ENCODE data around the gene MARCHF9.

MARCHF9 gene

DNA sequence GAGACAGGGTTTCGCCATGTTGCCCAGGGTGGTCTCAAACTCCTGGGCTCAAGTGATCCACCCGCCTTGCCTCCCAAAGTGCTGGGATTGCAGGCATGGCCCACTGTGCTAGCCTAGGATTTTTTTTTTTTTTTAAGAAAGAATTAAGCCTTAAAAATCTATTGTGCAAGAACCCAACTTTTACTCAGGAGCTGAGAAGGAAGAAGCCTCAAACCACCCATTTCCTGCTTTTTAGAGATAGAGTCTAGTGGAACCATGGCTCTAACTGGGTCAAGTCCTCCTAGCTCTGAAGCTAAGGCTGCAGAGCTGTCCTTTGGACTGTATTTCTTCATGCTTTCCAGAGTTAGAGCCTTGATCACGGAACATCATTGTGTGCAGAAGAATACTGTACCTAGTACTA, 26.3 kb downstream of the MARCHF9 start:
- TF ChIP-seq TEAD4 (IDR thresholded peaks at IDR 0.05) (no peak), TAF1 (IDR thresholded peaks at IDR 0.05; ENCODE audit: low read depth) (no peak)

DNA sequence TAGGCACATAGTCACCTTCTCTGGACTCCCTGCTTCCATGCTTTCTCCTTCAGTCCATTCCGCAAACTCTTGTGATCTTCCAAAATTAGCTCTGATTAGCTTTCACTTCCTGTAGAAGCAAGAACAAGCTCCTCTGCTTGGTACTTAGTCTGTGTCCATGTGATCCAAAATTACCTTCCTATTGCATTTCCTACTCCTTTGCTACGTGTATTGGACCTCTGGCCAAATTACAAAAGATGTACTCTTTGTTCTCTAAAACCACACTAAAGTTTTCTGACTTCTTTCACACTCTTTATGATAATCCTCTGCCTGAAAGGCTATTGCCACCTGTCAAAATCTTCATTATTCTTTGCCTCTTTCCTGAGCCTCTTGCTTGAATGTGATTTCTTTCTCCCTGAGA, 26.9 kb downstream of the MARCHF9 start:
- no peak for TF ChIP-seq TCF12 (IDR thresholded peaks at IDR 0.05; ENCODE audit: low read depth)
- no peak for TF ChIP-seq EP300 (IDR thresholded peaks at IDR 0.05; ENCODE audit: borderline replicate concordance)
- no peak for TF ChIP-seq CEBPB (IDR thresholded peaks at IDR 0.05)
- TF ChIP-seq, protein P1, sequence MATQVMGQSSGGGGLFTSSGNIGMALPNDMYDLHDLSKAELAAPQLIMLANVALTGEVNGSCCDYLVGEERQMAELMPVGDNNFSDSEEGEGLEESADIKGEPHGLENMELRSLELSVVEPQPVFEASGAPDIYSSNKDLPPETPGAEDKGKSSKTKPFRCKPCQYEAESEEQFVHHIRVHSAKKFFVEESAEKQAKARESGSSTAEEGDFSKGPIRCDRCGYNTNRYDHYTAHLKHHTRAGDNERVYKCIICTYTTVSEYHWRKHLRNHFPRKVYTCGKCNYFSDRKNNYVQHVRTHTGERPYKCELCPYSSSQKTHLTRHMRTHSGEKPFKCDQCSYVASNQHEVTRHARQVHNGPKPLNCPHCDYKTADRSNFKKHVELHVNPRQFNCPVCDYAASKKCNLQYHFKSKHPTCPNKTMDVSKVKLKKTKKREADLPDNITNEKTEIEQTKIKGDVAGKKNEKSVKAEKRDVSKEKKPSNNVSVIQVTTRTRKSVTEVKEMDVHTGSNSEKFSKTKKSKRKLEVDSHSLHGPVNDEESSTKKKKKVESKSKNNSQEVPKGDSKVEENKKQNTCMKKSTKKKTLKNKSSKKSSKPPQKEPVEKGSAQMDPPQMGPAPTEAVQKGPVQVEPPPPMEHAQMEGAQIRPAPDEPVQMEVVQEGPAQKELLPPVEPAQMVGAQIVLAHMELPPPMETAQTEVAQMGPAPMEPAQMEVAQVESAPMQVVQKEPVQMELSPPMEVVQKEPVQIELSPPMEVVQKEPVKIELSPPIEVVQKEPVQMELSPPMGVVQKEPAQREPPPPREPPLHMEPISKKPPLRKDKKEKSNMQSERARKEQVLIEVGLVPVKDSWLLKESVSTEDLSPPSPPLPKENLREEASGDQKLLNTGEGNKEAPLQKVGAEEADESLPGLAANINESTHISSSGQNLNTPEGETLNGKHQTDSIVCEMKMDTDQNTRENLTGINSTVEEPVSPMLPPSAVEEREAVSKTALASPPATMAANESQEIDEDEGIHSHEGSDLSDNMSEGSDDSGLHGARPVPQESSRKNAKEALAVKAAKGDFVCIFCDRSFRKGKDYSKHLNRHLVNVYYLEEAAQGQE (IDR thresholded peaks at IDR 0.05; ENCODE audit: low read depth) = no peak
- TF ChIP-seq, protein P2, sequence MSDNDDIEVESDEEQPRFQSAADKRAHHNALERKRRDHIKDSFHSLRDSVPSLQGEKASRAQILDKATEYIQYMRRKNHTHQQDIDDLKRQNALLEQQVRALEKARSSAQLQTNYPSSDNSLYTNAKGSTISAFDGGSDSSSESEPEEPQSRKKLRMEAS (IDR thresholded peaks at IDR 0.05) = no peak
- no peak for TF ChIP-seq RAD21 (IDR thresholded peaks at IDR 0.05; ENCODE audit: low read depth)
- TF ChIP-seq NFIC (IDR thresholded peaks at IDR 0.05) = no peak
- TF ChIP-seq TEAD4 (IDR thresholded peaks at IDR 0.05) = no peak
- TF ChIP-seq EGR1 (IDR thresholded peaks at IDR 0.05) = no peak
- TF ChIP-seq FOXM1 (IDR thresholded peaks at IDR 0.05; ENCODE audit: borderline replicate concordance, low read depth) = no peak
- TF ChIP-seq YY1 (IDR thresholded peaks at IDR 0.05; ENCODE audit: low read depth) = no peak
- TF ChIP-seq, protein P3, sequence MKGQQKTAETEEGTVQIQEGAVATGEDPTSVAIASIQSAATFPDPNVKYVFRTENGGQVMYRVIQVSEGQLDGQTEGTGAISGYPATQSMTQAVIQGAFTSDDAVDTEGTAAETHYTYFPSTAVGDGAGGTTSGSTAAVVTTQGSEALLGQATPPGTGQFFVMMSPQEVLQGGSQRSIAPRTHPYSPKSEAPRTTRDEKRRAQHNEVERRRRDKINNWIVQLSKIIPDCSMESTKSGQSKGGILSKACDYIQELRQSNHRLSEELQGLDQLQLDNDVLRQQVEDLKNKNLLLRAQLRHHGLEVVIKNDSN (IDR thresholded peaks at IDR 0.05) = no peak
- TF ChIP-seq ZBTB7A (IDR thresholded peaks at IDR 0.05; ENCODE audit: low read depth) = no peak
- TF ChIP-seq TAF1 (IDR thresholded peaks at IDR 0.05; ENCODE audit: low read depth) = no peak

DNA sequence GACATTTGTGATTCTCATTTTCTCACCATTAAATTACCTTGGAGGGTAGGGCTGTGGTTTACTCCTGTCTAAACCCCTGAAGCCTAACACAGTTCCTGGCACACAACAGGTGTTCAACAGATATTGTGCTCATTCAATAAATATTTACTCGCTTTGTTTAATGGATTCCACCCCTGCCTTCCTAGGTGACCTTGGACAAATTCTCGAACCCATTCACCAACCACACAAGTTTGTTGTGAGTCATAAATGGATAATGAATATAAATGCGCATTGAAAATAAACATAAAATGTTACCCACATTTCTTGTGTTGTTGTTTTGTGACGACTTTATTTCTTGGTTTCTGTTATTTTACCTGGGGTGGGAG, 27.3 kb downstream of the MARCHF9 start:
- TF ChIP-seq, protein P3 (IDR thresholded peaks at IDR 0.05) = no peak
- TF ChIP-seq YY1 (IDR thresholded peaks at IDR 0.05; ENCODE audit: low read depth) (no peak), CEBPB (IDR thresholded peaks at IDR 0.05) (no peak), NFIC (IDR thresholded peaks at IDR 0.05) (no peak), EP300 (IDR thresholded peaks at IDR 0.05; ENCODE audit: borderline replicate concordance) (no peak), RAD21 (IDR thresholded peaks at IDR 0.05; ENCODE audit: low read depth) (no peak), TAF1 (IDR thresholded peaks at IDR 0.05; ENCODE audit: low read depth) (no peak), TEAD4 (IDR thresholded peaks at IDR 0.05) (no peak), ZBTB7A (IDR thresholded peaks at IDR 0.05; ENCODE audit: low read depth) (no peak), CREB1 (IDR thresholded peaks at IDR 0.05; ENCODE audit: low read depth) (no peak), TCF12 (IDR thresholded peaks at IDR 0.05; ENCODE audit: low read depth) (no peak), EGR1 (IDR thresholded peaks at IDR 0.05) (no peak), FOXM1 (IDR thresholded peaks at IDR 0.05; ENCODE audit: borderline replicate concordance, low read depth) (no peak)
- TF ChIP-seq, protein P2 (IDR thresholded peaks at IDR 0.05) = no peak
- TF ChIP-seq, protein P1 (IDR thresholded peaks at IDR 0.05; ENCODE audit: low read depth) = no peak

DNA sequence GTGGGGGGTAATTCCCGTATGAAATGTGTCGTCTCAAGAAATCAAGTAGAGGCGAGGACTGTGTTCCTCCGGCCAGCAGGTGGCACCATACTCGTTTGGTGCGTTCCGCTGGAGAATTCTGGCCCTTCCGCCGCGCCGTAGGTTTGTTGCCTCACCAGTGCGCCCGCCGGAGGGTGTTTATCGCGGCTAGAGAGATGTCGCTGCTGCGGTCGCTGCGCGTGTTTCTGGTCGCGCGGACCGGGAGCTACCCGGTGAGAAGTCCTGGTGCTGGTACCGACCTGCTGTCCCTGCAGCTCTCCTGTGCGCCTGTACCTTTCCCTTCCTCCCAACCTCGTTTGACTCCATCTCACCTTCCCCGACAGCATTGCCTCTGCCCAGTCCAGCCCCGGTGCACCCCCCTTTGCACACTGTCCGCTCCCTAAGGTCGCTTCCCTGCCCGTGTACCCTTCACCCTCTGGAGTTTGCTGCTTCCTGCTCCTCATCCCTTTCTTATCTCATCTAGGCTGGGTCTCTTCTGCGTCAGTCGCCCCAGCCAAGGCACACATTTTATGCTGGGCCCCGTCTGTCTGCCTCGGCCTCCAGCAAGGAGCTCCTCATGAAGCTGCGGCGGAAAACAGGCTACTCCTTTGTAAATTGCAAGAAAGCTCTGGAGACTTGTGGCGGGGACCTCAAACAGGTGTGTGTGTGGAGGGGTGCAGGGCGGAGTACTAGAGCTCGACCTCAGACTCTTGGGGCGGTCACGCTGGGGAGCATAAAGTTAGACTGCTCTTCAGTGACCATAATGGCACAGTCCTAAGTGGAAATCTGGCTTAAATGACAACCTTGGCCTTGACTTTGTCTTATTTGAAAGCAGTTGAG, 27.9 kb downstream of the MARCHF9 start, which contains the start of gene TSFM:
Gene TSFM (plus strand): TSS at position 180 of the 858 bp plus-strand sequence. CDS start 15 bp downstream, at position 195.
- no peak for TF ChIP-seq ZBTB7A (IDR thresholded peaks at IDR 0.05; ENCODE audit: low read depth)
- no peak; the same call in 1 of the 2 replicates for TF ChIP-seq FOXM1 (IDR thresholded peaks at IDR 0.05; ENCODE audit: borderline replicate concordance, low read depth)
- TF ChIP-seq CEBPB (IDR thresholded peaks at IDR 0.05) = peak; percentile 91
- TF ChIP-seq TCF12 (IDR thresholded peaks at IDR 0.05; ENCODE audit: low read depth) = peak; percentile 86
- no peak for TF ChIP-seq EGR1 (IDR thresholded peaks at IDR 0.05)
- peak; percentile 73 for TF ChIP-seq TEAD4 (IDR thresholded peaks at IDR 0.05)
- TF ChIP-seq, protein P1 (IDR thresholded peaks at IDR 0.05; ENCODE audit: low read depth) = 0 out of 2 replicates have a peak, but pooled peaks have one; percentile 12
- TF ChIP-seq YY1 (IDR thresholded peaks at IDR 0.05; ENCODE audit: low read depth) = peak; percentile 83; the same call in 1 of the 2 replicates
- TF ChIP-seq, protein P2 (IDR thresholded peaks at IDR 0.05) = peak; percentile 96
- TF ChIP-seq, protein P3 (IDR thresholded peaks at IDR 0.05) = peak; percentile 55
- TF ChIP-seq CREB1 (IDR thresholded peaks at IDR 0.05; ENCODE audit: low read depth) = peak; percentile 89
- peak; percentile 45; the same call in 1 of the 2 replicates for TF ChIP-seq RAD21 (IDR thresholded peaks at IDR 0.05; ENCODE audit: low read depth)
- peak; percentile 96 for TF ChIP-seq TAF1 (IDR thresholded peaks at IDR 0.05; ENCODE audit: low read depth)
- peak; percentile 51; the same call in 1 of the 2 replicates for TF ChIP-seq NFIC (IDR thresholded peaks at IDR 0.05)
- TF ChIP-seq EP300 (IDR thresholded peaks at IDR 0.05; ENCODE audit: borderline replicate concordance) = peak; percentile 51; the same call in 1 of the 2 replicates
